HG03108 (cell line): ENCODE measurements around the gene POLD4.
"Not testable (repeated sequence)": the region's sequence is repeated elsewhere in the genome, so short reads cannot be mapped to it uniquely, and the experiment has no call there.

Source experiments
- ATAC-seq: cut with Tn5 transposase; IDR thresholded peaks from one replicate; pipeline ENCODE4 v1.9.1; 2021; ENCODE audit warnings: moderate library complexity; ENCODE audit not compliant: unreplicated experiment

POLD4 gene

DNA sequence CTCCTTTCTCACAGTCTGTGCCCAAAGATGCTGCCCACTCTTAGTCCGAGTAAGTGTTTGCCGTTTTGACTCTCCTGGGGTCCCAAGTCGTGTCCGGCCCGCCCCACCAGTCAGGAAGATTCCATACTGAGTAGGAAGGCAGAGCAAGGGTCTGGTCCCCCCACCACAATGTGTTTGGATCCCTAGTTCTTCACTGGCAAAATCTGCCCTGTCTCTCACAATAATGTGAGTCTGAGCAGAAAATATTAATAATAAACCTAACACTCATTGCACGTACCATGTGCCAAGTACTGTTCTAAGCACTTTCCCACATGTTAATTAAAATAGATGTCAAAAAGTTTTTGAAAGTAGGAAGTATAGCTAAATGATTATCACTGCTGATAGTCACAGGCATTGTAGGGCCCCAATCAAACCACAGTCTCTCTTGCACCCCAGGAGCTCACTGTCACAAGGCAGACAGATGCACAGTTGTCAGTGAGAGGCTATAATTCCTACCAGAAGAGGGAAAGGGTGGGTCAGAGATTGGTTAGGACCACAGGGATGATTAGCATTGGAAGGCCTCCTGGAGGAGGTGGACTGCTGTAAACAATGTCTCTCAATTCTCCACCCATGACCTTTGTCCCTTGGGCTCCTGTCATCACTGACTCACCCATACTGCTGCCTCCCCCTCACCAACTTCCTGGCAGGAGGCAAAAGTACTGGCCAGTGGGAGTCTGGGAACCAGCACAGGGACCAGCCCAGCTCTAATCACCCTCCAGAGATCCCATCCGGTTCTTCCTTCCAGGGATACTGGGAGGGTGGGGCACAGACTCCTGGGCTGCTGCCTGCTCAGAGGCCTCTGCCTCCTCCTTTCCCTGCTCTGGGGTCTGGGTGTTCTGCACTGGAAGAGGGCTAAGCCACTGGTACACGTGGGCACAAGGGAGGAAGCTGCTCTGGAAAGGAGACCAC lies 1.0 kb upstream of the POLD4 start:
- no peak for ATAC-seq

GRCh38 chr11:67352546-67353316 lies 615 bp downstream of the POLD4 start:
- peak; percentile 1 for ATAC-seq

DNA sequence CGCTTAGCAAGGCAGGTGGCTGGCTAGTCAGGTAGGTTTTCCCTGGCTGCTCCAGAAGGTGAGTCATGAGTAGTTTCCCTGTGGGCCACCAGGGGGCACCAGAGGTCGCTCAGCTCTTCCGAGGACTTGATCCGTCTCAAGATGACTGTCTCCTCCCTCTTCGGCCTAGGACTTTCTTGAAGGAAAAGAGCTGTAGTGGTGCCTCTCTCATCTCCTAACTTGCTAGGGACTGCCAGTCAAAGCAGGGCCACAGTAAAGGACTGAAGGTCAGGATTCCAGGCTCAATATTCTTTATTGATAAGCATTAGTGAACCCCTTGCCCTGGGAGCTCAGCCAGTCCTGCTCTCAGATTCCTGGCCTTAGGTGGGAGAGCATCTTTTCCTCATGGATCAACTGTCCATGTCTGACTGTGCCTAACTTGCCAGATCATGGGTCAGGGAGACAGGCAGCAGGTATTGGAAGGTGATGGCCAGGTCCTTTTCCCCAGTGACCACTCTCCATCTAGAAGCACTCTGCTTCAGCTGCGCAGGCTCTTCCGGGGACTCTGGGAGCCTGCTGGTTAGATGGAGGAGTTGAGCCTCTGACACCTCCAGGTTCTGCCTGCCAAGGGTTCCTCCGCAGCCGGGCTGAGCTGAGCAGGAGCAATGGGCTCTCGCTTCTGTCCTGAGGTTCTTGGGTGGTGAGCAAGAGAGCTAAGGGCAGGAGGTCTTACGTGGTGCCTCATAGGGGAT lies 1.9 kb downstream of the POLD4 start:
- no peak for ATAC-seq

GRCh38 chr11:67349928-67350465 lies 3.3 kb downstream of the POLD4 start:
- no peak for ATAC-seq

DNA sequence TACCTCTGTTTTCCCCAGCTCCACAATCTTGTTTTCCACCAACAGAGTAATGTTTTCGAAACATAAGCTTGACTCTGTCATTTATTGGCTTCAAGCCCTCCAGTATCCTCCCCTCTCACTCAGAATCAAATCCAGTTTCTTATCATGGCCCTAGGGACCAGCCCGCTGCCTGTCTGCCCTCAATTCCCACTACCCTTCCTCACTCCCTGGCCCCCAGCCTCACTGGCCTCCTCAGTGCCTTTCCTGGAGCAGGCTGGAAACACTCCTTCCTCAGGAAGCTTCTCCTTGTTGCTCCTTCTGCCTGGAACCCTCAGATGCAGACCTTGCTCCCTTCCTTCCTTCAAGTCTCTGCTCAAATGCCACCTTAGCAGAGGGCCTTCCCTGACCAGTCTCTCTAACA lies 3.9 kb downstream of the POLD4 start:
- ATAC-seq, result no peak

- no peak for ATAC-seq
Measured at GRCh38 chr11:67349036-67349435, 4.3 kb downstream of the POLD4 start.

GRCh38 chr11:67347964-67348749 lies 5.2 kb downstream of the POLD4 start:
- no peak for ATAC-seq

GRCh38 chr11:67345920-67346819 lies 7.2 kb downstream of the POLD4 start:
- no peak for ATAC-seq

- no peak for ATAC-seq
Measured at GRCh38 chr11:67345247-67345919, 8.0 kb downstream of the POLD4 start.

DNA sequence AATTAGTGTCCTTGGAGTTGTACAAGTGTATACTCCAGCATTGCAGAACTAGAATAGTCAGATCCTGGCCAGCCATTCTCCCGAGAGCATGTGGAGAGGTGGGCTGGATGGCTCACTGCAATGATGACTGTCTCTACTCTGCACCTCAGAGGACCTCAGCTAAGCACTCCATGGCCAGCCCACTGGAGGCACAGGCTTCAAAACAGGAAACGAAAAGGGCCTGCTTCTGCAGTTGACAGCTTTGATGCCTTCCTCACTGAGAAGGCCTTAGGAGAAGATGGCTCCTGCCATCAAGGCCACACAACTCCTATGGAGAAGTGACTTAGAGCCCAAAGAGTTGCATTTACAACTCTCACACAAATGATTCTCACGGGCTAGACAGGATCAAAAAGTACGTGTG lies 9.1 kb downstream of the POLD4 start:
- ATAC-seq, result no peak

DNA sequence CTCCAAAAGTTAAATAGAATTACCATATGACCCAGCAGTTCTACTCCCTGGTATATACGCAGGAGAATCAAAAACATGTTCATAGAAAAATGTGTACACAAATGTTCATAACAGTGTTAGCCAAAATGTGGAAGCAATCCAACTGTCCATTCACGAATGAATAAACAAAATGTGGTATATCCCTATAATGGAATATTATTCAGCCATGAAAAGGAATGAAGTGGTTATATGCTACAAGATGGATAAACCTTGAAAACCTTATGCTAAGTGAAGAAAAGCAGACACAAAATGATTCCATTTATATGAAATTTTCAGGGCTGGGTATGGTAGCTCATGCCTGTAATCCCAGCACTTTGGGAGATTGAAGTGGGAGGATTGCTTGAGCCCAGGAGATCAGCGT lies 16.1 kb downstream of the POLD4 start:
- no peak for ATAC-seq

DNA sequence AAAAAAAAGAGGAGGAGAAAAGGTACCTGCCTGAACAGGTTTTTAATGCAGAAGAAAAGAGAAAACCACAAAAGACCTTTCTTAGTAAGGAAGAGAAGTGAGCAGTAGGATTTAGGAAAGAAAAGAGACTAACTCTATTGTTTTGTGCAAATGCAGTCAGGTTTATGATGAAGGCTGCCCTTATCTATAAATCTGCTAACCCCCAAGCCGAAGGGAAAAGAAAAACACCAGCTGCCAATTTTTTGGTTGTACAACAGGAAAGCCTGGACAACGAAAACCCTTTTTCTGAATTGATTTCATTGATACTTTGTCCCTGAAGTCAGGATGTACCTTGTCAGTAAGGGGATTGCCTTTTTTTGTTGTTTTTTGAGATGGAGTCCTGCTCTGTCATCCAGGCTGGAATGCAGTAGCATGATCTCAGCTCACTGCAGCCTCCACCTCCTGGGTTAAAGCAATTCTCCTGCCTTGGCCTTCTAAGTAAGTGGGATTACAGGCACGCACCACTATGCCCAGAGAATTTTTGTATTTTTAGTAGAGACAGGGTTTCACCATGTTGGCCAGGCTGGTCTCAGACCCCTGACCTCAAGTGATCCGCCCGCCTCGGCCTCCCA lies 21.2 kb downstream of the POLD4 start:
- no peak for ATAC-seq

DNA sequence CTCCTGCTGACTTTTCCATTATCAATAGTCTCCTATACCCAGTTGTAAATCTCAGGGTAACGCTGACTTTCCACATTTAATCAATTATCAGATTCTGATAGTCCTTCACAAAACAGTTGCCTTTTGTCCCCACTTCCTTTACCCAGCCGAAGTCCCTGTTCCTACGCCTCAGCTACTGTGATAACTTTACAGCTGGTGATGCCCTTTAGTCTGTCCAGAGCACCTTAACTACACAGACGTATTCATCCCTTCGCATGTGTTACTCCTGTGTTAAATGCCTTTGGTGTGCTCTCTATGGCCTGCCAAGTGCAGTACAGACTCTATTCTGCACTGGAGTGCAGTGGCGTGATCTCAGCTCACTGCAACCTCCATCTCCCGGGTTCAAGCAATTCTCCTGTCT lies 29.8 kb downstream of the POLD4 start:
- no peak for ATAC-seq

- ATAC-seq, result no peak
Measured at GRCh38 chr11:67322049-67322448, 31.3 kb downstream of the POLD4 start.

DNA sequence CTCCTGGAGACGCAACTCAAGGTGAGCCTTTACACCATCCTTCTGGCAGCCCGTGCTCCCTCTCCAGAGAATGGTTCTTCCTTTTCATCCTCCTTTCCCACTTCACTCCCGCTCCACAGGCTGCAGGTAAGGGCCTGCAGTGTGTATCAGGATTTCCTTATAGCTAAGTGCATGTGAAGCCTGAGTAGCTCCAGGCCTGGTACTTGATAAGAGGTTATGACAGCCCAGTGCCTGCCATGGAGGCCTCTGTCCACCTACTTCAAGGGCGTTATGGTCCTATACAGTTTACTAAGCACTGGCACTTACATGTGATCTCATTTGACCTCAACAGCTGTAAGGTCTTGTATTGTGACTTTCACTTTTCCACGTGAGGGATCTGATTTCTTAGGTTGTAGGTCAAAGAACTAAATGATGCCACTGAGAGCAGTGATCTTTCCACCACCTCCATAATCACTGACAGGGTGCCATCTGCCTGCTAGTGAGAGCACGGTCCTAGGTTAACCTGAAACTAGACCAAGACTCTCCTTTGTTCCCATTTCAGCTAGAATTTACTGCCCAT lies 32.0 kb downstream of the POLD4 start:
- no peak for ATAC-seq

- no peak for ATAC-seq
Measured at GRCh38 chr11:67320691-67321090, 32.7 kb downstream of the POLD4 start.

- ATAC-seq, result no peak
Measured at GRCh38 chr11:67320011-67320410, 33.3 kb downstream of the POLD4 start.

- ATAC-seq, result not testable (repeated sequence)
Measured at GRCh38 chr11:67318876-67319275, 34.5 kb downstream of the POLD4 start.
